HepG2 (cell line): Measurements from ENCODE around the gene SLC7A6OS. TPM values are rescaled to one million over a fixed set of nuclear protein-coding genes. Genes with fewer than 3 reads are reported as not detected.

ENCODE experiments used
- ATAC-seq: fragments of 200-7000 bp; cut with Tn5 transposase; 3 replicates; pipeline ENCODE4 v1.9.1; 2020; ENCODE audit warnings: mild to moderate bottlenecking, moderate library complexity
- BruUV-seq: library from RNA; stranded (reverse); fragments of 400-500 nt; replicated peaks from 2 replicates; lab custom pipeline; 2021; lab: Mats Ljungman, UMichigan
- CTCF ChIA-PET: fragments of 300-600 bp; formaldehyde crosslinking; extraction: SDS; loops from one replicate; lab custom pipeline; 2021; ENCODE audit warnings: low total read pairs, inconsistent platforms, low intra/inter-chr PET ratio; lab: Yijun Ruan, JAX
- POLR2A ChIA-PET: fragments of 350-600 bp; sonication (Branson Sonifier 250); formaldehyde crosslinking; loops from one replicate; lab custom pipeline; 2020; ENCODE audit warnings: antibody characterized with exemption, inconsistent platforms; lab: Yijun Ruan, JAX
- DNase-seq: peaks from one replicate; pipeline ENCODE4 v3.0.0-alpha.2; 2015; ENCODE audit warnings: low spot score
- FAIRE-seq: peaks from 3 replicates; lab custom pipeline; 2011; peaks lifted over from hg19 to GRCh38; lab: Jason Lieb, UNC
- H2AFZ ChIP-seq: one replicate; pipeline ENCODE4 v1.6.1; 2011; ENCODE audit warnings: low read length, inconsistent platforms
- H3K27ac ChIP-seq: fragments of 300-600 bp; 3 replicates; pipeline ENCODE4 v1.8.0; 2011; ENCODE audit warnings: mixed run types, mild to moderate bottlenecking, mixed read lengths, low read length, inconsistent platforms; ENCODE audit not compliant: insufficient read depth; ENCODE audit errors: extremely low read length
- H3K27me3 ChIP-seq, 2 experiments: fragments of 200-600 bp in 1 of 2; 2 replicates in 1 of 2; 3 replicates in 1 of 2; pipeline versions ENCODE4 v1.6.0 to v1.8.0; 2011; ENCODE audit warnings: low read length in 2 of 2, mild to moderate bottlenecking in 2 of 2, moderate library complexity in 2 of 2, inconsistent platforms in 1 of 2; ENCODE audit not compliant: insufficient read depth in 2 of 2, control insufficient read depth in 1 of 2
- H3K36me3 ChIP-seq, 2 experiments: fragments of 200-600 bp in 1 of 2; replicated peaks in 1 of 2; 2 replicates in 1 of 2; 3 replicates in 1 of 2; pipeline versions ENCODE4 v1.5.1 to v1.8.0; 2011; ENCODE audit warnings: low read length in 2 of 2, inconsistent platforms in 1 of 2; ENCODE audit not compliant: insufficient read depth in 2 of 2, control insufficient read depth in 1 of 2
- H3K4me1 ChIP-seq: 2 replicates; pipeline ENCODE4 v1.5.1; 2012; ENCODE audit warnings: low read length, inconsistent platforms; ENCODE audit not compliant: insufficient read depth
- H3K4me2 ChIP-seq: 2 replicates; pipeline ENCODE4 v1.6.0; 2011; ENCODE audit warnings: low read depth, low read length, inconsistent platforms
- H3K4me3 ChIP-seq, 3 experiments: fragments of 200-600 bp in 1 of 3; sonication (generic), shearing (Covaris generic) in 1 of 3; replicated peaks in 1 of 3; 2 replicates each; pipeline ENCODE4 v1.5.1; 2011 to 2016; ENCODE audit warnings: low read length in 3 of 3, inconsistent platforms in 2 of 3, low read depth in 2 of 3, mild to moderate bottlenecking in 2 of 3, control low read depth in 1 of 3, mixed read lengths in 1 of 3; ENCODE audit not compliant: insufficient read depth in 1 of 3
- H3K79me2 ChIP-seq: one replicate; pipeline ENCODE4 v1.6.1; 2011; ENCODE audit warnings: low read length, inconsistent platforms; ENCODE audit not compliant: insufficient read depth
- H3K9ac ChIP-seq: 2 replicates; pipeline ENCODE4 v1.6.0; 2011; ENCODE audit warnings: mild to moderate bottlenecking, low read depth, low read length, inconsistent platforms; ENCODE audit not compliant: insufficient read depth
- H3K9me3 ChIP-seq: 2 replicates; pipeline ENCODE4 v1.5.1; 2012; ENCODE audit warnings: mild to moderate bottlenecking, low read length
- H4K20me1 ChIP-seq: 2 replicates; pipeline ENCODE4 v1.6.0; 2011; ENCODE audit warnings: inconsistent platforms, mild to moderate bottlenecking, low read length, moderate library complexity; ENCODE audit not compliant: insufficient read depth
- AKAP8 ChIP-seq: sonication (generic); formaldehyde crosslinking; IDR thresholded peaks from 2 replicates; pipeline ENCODE4 v1.5.1; 2020; ENCODE audit warnings: mild to moderate bottlenecking, missing genetic modification reagents
- CBX2 ChIP-seq, 2 experiments: fragments of 200-600 bp in 1 of 2; sonication (generic); formaldehyde crosslinking in 1 of 2; IDR thresholded peaks; 2 replicates each; pipeline versions ENCODE4 v1.7.0 to v1.8.1; 2018 to 2022; ENCODE audit warnings: low read depth in 2 of 2, low read length in 1 of 2, mild to moderate bottlenecking in 1 of 2, missing genetic modification reagents in 1 of 2
- MAFF ChIP-seq: IDR thresholded peaks from 2 replicates; pipeline ENCODE4 v1.6.1; 2011; ENCODE audit warnings: low read depth, low read length, improper control_type of control experiment
- MIER3 ChIP-seq: IDR thresholded peaks from 2 replicates; pipeline ENCODE4 v1.6.1; 2016; ENCODE audit warnings: missing compliant biosample characterization, borderline replicate concordance
- RFXAP ChIP-seq: sonication (generic); formaldehyde crosslinking; IDR thresholded peaks from 2 replicates; pipeline ENCODE4 v1.4.0; 2020; ENCODE audit warnings: missing genetic modification reagents, borderline replicate concordance
- RORA ChIP-seq: sonication (generic); formaldehyde crosslinking; IDR thresholded peaks from 2 replicates; pipeline ENCODE4 v1.5.0; 2020; ENCODE audit warnings: mild to moderate bottlenecking, missing genetic modification reagents, moderate library complexity
- ZNF431 ChIP-seq: sonication (generic); formaldehyde crosslinking; IDR thresholded peaks from 2 replicates; pipeline ENCODE4 v1.9.0; 2022; ENCODE audit warnings: missing genetic modification reagents, low read depth, mild to moderate bottlenecking, borderline replicate concordance
- ZNF768 ChIP-seq: sonication (generic); formaldehyde crosslinking; IDR thresholded peaks from 2 replicates; pipeline ENCODE4 v1.4.0; 2020; ENCODE audit warnings: missing genetic modification reagents
- ZNF790 ChIP-seq: sonication (generic); formaldehyde crosslinking; IDR thresholded peaks from 2 replicates; pipeline ENCODE4 v1.8.0; 2022; ENCODE audit warnings: missing genetic modification reagents, mild to moderate bottlenecking, borderline replicate concordance
- ZSCAN20 ChIP-seq: sonication (generic); formaldehyde crosslinking; IDR thresholded peaks from 2 replicates; pipeline ENCODE4 v1.4.0; 2020; ENCODE audit warnings: missing genetic modification reagents, mild to moderate bottlenecking, borderline replicate concordance
- ZSCAN9 ChIP-seq: IDR thresholded peaks from 2 replicates; pipeline ENCODE4 v1.6.1; 2016; ENCODE audit warnings: borderline replicate concordance
- WGBS: methylation state at CpG from one replicate; pipeline ENCODE4 v1.1.6; 2017; ENCODE audit warnings: low lambda C conversion rate; 5-methylcytosine and 5-hydroxymethylcytosine counted together
- in situ Hi-C: cut with HindIII; loops from 2 replicates; pipeline ENCODE4 v1.10.0; 2017; ENCODE audit warnings: low pct_unique_long_range_greater_than_20kb; ENCODE audit not compliant: extremely low pct_ligation_motif_present
- intact Hi-C: fragments of 100-400 bp; cut with micrococcal nuclease; formaldehyde crosslinking; loops from one replicate; pipeline ENCODE4 v1.10.0; 2022; ENCODE audit not compliant: unreplicated experiment
- polyA plus RNA-seq, 8 experiments: library from polyadenylated mRNA; depleted of rRNA in 3 of 8; stranded (reverse) in 7 of 8; unstranded in 1 of 8; fragments of >200 nt; fragmentation: Illumina TruSeq in 4 of 8; extraction: Trizol in 4 of 8; gene quantifications; 2 replicates each; pipeline versions ENCODE4 v1.2.1 to v1.2.3, GENCODE V29; 2011 to 2016; ENCODE audit warnings: low read depth in 4 of 8, missing spikeins in 1 of 8, mixed read lengths in 1 of 8; ENCODE audit not compliant: insufficient read depth in 1 of 8
- total RNA-seq, 5 experiments: library from RNA; depleted of rRNA; stranded (reverse); fragments of >200 nt; fragmentation: Illumina TruSeq; extraction: Trizol; gene quantifications; 2 replicates each; pipeline ENCODE4 v1.2.3, GENCODE V29; 2016; ENCODE audit warnings: low read depth in 1 of 5
- TF ChIP-seq, protein P1 (sequence below): sonication (generic); formaldehyde crosslinking; IDR thresholded peaks from 2 replicates; pipeline ENCODE4 v1.4.0; 2020; ENCODE audit warnings: low read depth, mild to moderate bottlenecking, missing genetic modification reagents
- TF ChIP-seq, protein P2 (sequence below): sonication (generic); formaldehyde crosslinking; IDR thresholded peaks from 2 replicates; pipeline ENCODE4 v1.5.0; 2020; ENCODE audit warnings: mild to moderate bottlenecking, missing genetic modification reagents

Gene SLC7A6OS
- total and polyA plus RNA-seq, 2 of the 13 experiments (the other 11 are each of a cell fraction or from before 2014, with no cell fraction given): 11.2 to 21.5 TPM

DNA sequence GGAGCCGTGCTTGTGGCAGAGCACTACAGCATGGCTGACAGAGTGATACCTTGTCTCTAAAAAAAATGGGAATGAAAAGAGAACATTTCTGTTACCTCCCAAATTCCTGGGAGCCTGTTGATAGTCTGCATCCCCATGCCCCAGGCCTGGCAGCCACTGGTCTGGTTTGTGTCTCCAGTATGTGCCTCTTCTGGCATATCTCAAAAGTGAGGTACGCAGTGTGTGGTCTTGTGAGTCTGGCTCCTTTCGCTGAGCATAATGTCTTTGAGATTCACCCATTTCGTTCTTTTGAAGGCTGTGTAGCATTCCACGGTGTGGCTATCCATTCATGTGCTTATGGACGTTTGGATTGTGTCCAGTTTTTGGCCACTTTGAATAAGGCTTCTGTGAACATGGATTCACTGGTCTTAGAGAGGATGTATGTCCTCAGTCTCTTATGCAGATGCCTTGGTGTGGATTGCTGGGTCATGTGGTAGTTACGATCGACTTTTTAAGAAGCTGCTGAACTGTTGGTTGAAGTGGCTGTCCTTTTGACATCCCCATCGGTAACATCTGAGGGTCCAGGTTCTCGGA, 39.2 kb upstream of the SLC7A6OS start:
- in situ Hi-C loops (no loop called here), intact Hi-C loops (no loop called here)
- no peak for ATAC-seq
- no peaks in the 10 kb centered on the region for H3K4me1 ChIP-seq
- H3K9me3 ChIP-seq: no peaks in the 10 kb centered on the region
- no peak for DNase-seq
- 98% methylated on average over 10 of the region's 10 CpGs for WGBS
- no peak overlapping the region for H3K4me2 ChIP-seq
- H3K9ac ChIP-seq: no peak overlapping the region
- POLR2A ChIA-PET: no interaction called here
- CTCF ChIA-PET: no interaction called here
- no peak overlapping the region for H3K4me3 ChIP-seq
- FAIRE-seq: no peak
- TF ChIP-seq, protein P1, sequence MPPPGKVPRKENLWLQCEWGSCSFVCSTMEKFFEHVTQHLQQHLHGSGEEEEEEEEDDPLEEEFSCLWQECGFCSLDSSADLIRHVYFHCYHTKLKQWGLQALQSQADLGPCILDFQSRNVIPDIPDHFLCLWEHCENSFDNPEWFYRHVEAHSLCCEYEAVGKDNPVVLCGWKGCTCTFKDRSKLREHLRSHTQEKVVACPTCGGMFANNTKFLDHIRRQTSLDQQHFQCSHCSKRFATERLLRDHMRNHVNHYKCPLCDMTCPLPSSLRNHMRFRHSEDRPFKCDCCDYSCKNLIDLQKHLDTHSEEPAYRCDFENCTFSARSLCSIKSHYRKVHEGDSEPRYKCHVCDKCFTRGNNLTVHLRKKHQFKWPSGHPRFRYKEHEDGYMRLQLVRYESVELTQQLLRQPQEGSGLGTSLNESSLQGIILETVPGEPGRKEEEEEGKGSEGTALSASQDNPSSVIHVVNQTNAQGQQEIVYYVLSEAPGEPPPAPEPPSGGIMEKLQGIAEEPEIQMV (CRISPR knock-in tag): no peak
- TF ChIP-seq RFXAP (CRISPR knock-in tag) (no peak), ZNF790 (CRISPR knock-in tag) (no peak), ZSCAN9 (CRISPR knock-in tag) (no peak)
- H3K79me2 ChIP-seq: no peaks in the 10 kb centered on the region
- no TSS peak for BruUV-seq
- H4K20me1 ChIP-seq: no peaks in the 10 kb centered on the region; the same call in 1 of the 2 replicates
- H2AFZ ChIP-seq: no peak overlapping the region
- no peak overlapping the region for H3K27ac ChIP-seq
- no peaks in the 10 kb centered on the region for H3K27me3 ChIP-seq
- H3K36me3 ChIP-seq: peaks cover 61 to 100% of the 10 kb centered on the region in 2 experiments

DNA sequence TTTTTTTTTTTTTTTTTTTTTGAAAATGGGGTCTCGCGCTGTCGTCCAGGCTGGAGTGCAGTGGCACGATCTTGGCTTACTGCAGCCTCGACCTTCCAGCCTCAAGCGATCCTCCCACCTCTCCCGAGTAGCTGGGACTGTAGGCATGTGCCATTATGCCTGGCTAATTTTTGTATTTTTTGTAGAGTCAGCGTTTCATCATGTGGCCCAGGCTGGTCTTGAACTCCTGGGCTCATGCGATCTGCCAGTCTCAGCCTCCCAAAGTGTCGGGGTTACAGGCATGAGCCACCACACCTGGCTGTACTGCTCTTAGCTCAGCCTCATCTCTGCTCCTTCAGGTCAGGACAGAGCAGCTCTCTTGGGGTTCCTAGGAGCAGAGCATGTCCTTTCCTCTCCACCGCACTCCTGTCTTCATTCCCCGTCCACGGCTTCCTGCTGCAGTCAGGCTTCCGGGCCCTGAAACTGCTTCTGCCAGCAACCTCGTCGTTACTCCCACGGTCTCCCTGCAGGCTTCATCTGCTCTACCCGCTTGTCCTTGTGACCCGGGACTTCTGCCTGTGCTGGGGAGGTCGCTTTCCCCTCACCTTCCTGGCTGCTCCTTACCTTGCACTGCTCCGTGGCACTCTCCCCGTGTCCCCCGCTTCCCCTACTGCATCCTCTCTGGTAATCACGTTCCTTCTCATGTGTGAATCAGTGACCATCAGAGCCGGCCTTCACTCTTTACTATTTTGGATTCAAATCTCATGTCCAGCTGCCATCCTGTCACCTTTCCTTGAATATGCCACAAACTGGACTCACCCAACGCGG, 38.1 kb upstream of the SLC7A6OS start:
- no peak for ATAC-seq
- Histone ChIP-seq H3K9ac (no peak overlapping the region), H4K20me1 (no peaks in the 10 kb centered on the region; the same call in 1 of the 2 replicates), H2AFZ (no peak overlapping the region), H3K9me3 (no peaks in the 10 kb centered on the region), H3K27ac (no peak overlapping the region), H3K79me2 (no peaks in the 10 kb centered on the region), H3K4me3 (no peak overlapping the region), H3K36me3 (peaks cover 55 to 98% of the 10 kb centered on the region in 2 experiments), H3K4me2 (no peak overlapping the region), H3K4me1 (no peaks in the 10 kb centered on the region), H3K27me3 (no peaks in the 10 kb centered on the region)
- BruUV-seq: no TSS peak
- POLR2A ChIA-PET: no interaction called here
- WGBS: 97% methylated on average over 27 of the region's 27 CpGs
- intact Hi-C loops: no loop called here
- in situ Hi-C loops: no loop called here
- no peak for DNase-seq
- FAIRE-seq: no peak
- CTCF ChIA-PET: no interaction called here
- no peak for TF ChIP-seq ZNF431
- TF ChIP-seq ZSCAN20 (CRISPR knock-in tag): no peak
- TF ChIP-seq, protein P2, sequence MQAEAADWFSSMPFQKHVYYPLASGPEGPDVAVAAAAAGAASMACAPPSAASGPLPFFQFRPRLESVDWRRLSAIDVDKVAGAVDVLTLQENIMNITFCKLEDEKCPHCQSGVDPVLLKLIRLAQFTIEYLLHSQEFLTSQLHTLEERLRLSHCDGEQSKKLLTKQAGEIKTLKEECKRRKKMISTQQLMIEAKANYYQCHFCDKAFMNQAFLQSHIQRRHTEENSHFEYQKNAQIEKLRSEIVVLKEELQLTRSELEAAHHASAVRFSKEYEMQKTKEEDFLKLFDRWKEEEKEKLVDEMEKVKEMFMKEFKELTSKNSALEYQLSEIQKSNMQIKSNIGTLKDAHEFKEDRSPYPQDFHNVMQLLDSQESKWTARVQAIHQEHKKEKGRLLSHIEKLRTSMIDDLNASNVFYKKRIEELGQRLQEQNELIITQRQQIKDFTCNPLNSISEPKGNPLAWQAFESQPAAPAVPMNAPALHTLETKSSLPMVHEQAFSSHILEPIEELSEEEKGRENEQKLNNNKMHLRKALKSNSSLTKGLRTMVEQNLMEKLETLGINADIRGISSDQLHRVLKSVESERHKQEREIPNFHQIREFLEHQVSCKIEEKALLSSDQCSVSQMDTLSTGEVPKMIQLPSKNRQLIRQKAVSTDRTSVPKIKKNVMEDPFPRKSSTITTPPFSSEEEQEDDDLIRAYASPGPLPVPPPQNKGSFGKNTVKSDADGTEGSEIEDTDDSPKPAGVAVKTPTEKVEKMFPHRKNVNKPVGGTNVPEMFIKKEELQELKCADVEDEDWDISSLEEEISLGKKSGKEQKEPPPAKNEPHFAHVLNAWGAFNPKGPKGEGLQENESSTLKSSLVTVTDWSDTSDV: no peak
- TF ChIP-seq CBX2 (IDR thresholded peaks at IDR 0.05; ENCODE audit: low read depth, low read length): no peak
- TF ChIP-seq CBX2 (CRISPR knock-in tag; IDR thresholded peaks at IDR 0.05; ENCODE audit: low read depth): no peak
- no peak for TF ChIP-seq AKAP8 (CRISPR knock-in tag)
- TF ChIP-seq RORA: no peak
- TF ChIP-seq ZNF768 (CRISPR knock-in tag): no peak
- TF ChIP-seq MIER3 (CRISPR knock-in tag): no peak
- TF ChIP-seq MAFF: peak; percentile 91
